HepG2 (cell line): ENCODE measurements around the gene ABHD11. TPM values are rescaled to one million over a fixed set of nuclear protein-coding genes. Genes with fewer than 3 reads are reported as not detected.

Source experiments
- KDM6A ChIP-seq: IDR thresholded peaks from 2 replicates; pipeline ENCODE4 v1.6.1; 2016; ENCODE audit warnings: low read depth
- MED13 ChIP-seq: sonication (generic); formaldehyde crosslinking; IDR thresholded peaks from 2 replicates; pipeline ENCODE4 v1.5.0; 2020; ENCODE audit warnings: missing genetic modification reagents
- SMAD9 ChIP-seq: sonication (generic); formaldehyde crosslinking; IDR thresholded peaks from 2 replicates; pipeline ENCODE4 v1.5.1; 2020; ENCODE audit warnings: mild to moderate bottlenecking, missing genetic modification reagents
- SRY ChIP-seq: sonication (generic); formaldehyde crosslinking; IDR thresholded peaks from 2 replicates; pipeline ENCODE4 v1.8.0; 2022; ENCODE audit warnings: mild to moderate bottlenecking, missing genetic modification reagents
- ZBTB42 ChIP-seq: sonication (generic); formaldehyde crosslinking; IDR thresholded peaks from 2 replicates; pipeline ENCODE4 v1.5.0; 2020; ENCODE audit warnings: mild to moderate bottlenecking, missing genetic modification reagents
- ZKSCAN8 ChIP-seq: IDR thresholded peaks from 2 replicates; pipeline ENCODE4 v1.6.1; 2016; ENCODE audit warnings: borderline replicate concordance, missing genetic modification reagents, missing compliant biosample characterization
- ZNF124 ChIP-seq: sonication (generic); formaldehyde crosslinking; IDR thresholded peaks from 2 replicates; pipeline ENCODE4 v1.4.0; 2020; ENCODE audit warnings: missing genetic modification reagents
- ZNF510 ChIP-seq: sonication (generic); formaldehyde crosslinking; IDR thresholded peaks from 2 replicates; pipeline ENCODE4 v1.4.0; 2020; ENCODE audit warnings: low read depth, mild to moderate bottlenecking, missing genetic modification reagents
- ZNF547 ChIP-seq: sonication (generic); formaldehyde crosslinking; IDR thresholded peaks from 2 replicates; pipeline ENCODE4 v1.5.1; 2020; ENCODE audit warnings: mild to moderate bottlenecking, missing genetic modification reagents
- polyA plus RNA-seq, 8 experiments: library from polyadenylated mRNA; depleted of rRNA in 3 of 8; stranded (reverse) in 7 of 8; unstranded in 1 of 8; fragments of >200 nt; fragmentation: Illumina TruSeq in 4 of 8; extraction: Trizol in 4 of 8; gene quantifications; 2 replicates each; pipeline versions ENCODE4 v1.2.1 to v1.2.3, GENCODE V29; 2011 to 2016; ENCODE audit warnings: low read depth in 4 of 8, missing spikeins in 1 of 8, mixed read lengths in 1 of 8; ENCODE audit not compliant: insufficient read depth in 1 of 8
- total RNA-seq, 5 experiments: library from RNA; depleted of rRNA; stranded (reverse); fragments of >200 nt; fragmentation: Illumina TruSeq; extraction: Trizol; gene quantifications; 2 replicates each; pipeline ENCODE4 v1.2.3, GENCODE V29; 2016; ENCODE audit warnings: low read depth in 1 of 5
- TF ChIP-seq, protein P1 (sequence below), 2 experiments: sonication (generic) in 1 of 2; formaldehyde crosslinking in 1 of 2; IDR thresholded peaks; 2 replicates each; pipeline versions ENCODE4 v1.6.1 to v1.9.0; 2014 to 2022; ENCODE audit warnings: antibody characterized with exemption in 1 of 2, borderline replicate concordance in 1 of 2, inconsistent platforms in 1 of 2, low read depth in 1 of 2, missing genetic modification reagents in 1 of 2
- TF ChIP-seq, protein P2 (sequence below): sonication (generic); formaldehyde crosslinking; IDR thresholded peaks from 2 replicates; pipeline ENCODE4 v1.8.1; 2022; ENCODE audit warnings: low read depth, mild to moderate bottlenecking, missing genetic modification reagents
- TF ChIP-seq, protein P3 (sequence below): sonication (generic); formaldehyde crosslinking; IDR thresholded peaks from 2 replicates; pipeline ENCODE4 v1.5.1; 2020; ENCODE audit warnings: mild to moderate bottlenecking, missing genetic modification reagents, moderate library complexity

The ABHD11 gene
- total and polyA plus RNA-seq, 2 of the 13 experiments (the other 11 are each of a cell fraction or from before 2014, with no cell fraction given) = 7.0 to 8.1 TPM

DNA sequence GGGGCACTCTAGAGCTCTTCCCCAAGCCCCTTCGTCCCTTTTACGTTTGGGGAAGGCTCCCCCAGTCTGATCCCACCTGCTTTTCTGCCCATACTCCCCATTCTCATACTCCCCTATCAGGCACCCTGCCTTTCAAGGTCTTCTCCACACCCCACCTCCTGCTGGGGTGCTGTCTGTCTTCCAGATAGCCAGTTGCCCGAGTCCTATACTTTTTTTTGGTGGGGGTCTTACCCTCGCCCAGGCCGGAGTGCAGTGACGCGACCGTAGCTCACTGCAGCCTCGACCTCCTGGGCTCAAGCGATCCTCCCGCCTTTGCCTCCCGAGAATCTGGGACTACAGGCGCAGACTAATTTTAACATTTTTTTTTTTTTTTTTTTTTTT lies 775 bp upstream of the ABHD11 start (continued):
- TF ChIP-seq, protein P1, sequence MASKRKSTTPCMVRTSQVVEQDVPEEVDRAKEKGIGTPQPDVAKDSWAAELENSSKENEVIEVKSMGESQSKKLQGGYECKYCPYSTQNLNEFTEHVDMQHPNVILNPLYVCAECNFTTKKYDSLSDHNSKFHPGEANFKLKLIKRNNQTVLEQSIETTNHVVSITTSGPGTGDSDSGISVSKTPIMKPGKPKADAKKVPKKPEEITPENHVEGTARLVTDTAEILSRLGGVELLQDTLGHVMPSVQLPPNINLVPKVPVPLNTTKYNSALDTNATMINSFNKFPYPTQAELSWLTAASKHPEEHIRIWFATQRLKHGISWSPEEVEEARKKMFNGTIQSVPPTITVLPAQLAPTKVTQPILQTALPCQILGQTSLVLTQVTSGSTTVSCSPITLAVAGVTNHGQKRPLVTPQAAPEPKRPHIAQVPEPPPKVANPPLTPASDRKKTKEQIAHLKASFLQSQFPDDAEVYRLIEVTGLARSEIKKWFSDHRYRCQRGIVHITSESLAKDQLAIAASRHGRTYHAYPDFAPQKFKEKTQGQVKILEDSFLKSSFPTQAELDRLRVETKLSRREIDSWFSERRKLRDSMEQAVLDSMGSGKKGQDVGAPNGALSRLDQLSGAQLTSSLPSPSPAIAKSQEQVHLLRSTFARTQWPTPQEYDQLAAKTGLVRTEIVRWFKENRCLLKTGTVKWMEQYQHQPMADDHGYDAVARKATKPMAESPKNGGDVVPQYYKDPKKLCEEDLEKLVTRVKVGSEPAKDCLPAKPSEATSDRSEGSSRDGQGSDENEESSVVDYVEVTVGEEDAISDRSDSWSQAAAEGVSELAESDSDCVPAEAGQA (IDR thresholded peaks at IDR 0.05; ENCODE audit: low read depth) = no peak
- TF ChIP-seq, protein P1 (CRISPR knock-in tag; IDR thresholded peaks at IDR 0.05; ENCODE audit: borderline replicate concordance) = no peak
- TF ChIP-seq ZKSCAN8 (CRISPR knock-in tag) (no peak), SRY (0 out of 2 replicates have a peak, but pooled peaks have one; percentile 8), KDM6A (no peak), SMAD9 (CRISPR knock-in tag) (no peak), ZNF124 (no peak), MED13 (no peak), ZBTB42 (CRISPR knock-in tag) (peak; percentile 5; the same call in 1 of the 2 replicates), ZNF547 (CRISPR knock-in tag) (no peak), ZNF510 (no peak)
- TF ChIP-seq, protein P2, sequence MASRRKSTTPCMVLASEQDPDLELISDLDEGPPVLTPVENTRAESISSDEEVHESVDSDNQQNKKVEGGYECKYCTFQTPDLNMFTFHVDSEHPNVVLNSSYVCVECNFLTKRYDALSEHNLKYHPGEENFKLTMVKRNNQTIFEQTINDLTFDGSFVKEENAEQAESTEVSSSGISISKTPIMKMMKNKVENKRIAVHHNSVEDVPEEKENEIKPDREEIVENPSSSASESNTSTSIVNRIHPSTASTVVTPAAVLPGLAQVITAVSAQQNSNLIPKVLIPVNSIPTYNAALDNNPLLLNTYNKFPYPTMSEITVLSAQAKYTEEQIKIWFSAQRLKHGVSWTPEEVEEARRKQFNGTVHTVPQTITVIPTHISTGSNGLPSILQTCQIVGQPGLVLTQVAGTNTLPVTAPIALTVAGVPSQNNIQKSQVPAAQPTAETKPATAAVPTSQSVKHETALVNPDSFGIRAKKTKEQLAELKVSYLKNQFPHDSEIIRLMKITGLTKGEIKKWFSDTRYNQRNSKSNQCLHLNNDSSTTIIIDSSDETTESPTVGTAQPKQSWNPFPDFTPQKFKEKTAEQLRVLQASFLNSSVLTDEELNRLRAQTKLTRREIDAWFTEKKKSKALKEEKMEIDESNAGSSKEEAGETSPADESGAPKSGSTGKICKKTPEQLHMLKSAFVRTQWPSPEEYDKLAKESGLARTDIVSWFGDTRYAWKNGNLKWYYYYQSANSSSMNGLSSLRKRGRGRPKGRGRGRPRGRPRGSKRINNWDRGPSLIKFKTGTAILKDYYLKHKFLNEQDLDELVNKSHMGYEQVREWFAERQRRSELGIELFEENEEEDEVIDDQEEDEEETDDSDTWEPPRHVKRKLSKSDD (CRISPR knock-in tag) = 0 out of 2 replicates have a peak, but pooled peaks have one; percentile 10
- TF ChIP-seq, protein P3, sequence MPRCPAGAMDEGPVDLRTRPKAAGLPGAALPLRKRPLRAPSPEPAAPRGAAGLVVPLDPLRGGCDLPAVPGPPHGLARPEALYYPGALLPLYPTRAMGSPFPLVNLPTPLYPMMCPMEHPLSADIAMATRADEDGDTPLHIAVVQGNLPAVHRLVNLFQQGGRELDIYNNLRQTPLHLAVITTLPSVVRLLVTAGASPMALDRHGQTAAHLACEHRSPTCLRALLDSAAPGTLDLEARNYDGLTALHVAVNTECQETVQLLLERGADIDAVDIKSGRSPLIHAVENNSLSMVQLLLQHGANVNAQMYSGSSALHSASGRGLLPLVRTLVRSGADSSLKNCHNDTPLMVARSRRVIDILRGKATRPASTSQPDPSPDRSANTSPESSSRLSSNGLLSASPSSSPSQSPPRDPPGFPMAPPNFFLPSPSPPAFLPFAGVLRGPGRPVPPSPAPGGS = 0 out of 2 replicates have a peak, but pooled peaks have one; percentile 6
